HEK293 (cell line): ENCODE measurements around the gene LRRC47.

Source experiments
- CTCF ChIA-PET: fragments of 350-600 bp; formaldehyde crosslinking; extraction: SDS; loops from one replicate; lab custom pipeline; 2021; ENCODE audit warnings: antibody characterized with exemption; lab: Yijun Ruan, JAX
- POLR2A ChIA-PET: fragments of 300-600 bp; formaldehyde crosslinking; extraction: SDS; loops from one replicate; lab custom pipeline; 2020; ENCODE audit warnings: antibody characterized with exemption, inconsistent platforms; lab: Yijun Ruan, JAX
- H3K27ac ChIP-seq: fragments of 200-500 bp; sonication (Bioruptor generic); 2 replicates; pipeline ENCODE4 v1.5.1; 2014; ENCODE audit warnings: low read depth, low read length, control low read depth, inconsistent platforms; ENCODE audit errors: extremely low read depth
- H3K36me3 ChIP-seq, 2 experiments: fragments of 200-500 bp in 1 of 2; sonication (Bioruptor generic) in 1 of 2; 1 replicate in 1 of 2; 2 replicates in 1 of 2; pipeline ENCODE4 v1.5.1; 2014 to 2017; ENCODE audit warnings: inconsistent platforms in 2 of 2, low read length in 2 of 2; ENCODE audit not compliant: control insufficient read depth in 2 of 2, insufficient read depth in 1 of 2
- H3K4me1 ChIP-seq: fragments of 200-500 bp; sonication (Bioruptor generic); 2 replicates; pipeline ENCODE4 v1.5.1; 2014; ENCODE audit warnings: mild to moderate bottlenecking, low read length, inconsistent platforms; ENCODE audit not compliant: control insufficient read depth, insufficient read depth
- H3K4me3 ChIP-seq: 2 replicates; pipeline ENCODE4 v1.5.1; 2011; ENCODE audit warnings: low read depth, mild to moderate bottlenecking, control low read depth, low read length, moderate library complexity
- H3K9me3 ChIP-seq: fragments of 200-500 bp; sonication (Bioruptor generic); 2 replicates; pipeline ENCODE4 v1.5.1; 2014; ENCODE audit warnings: low read depth, low read length, inconsistent platforms; ENCODE audit not compliant: control insufficient read depth, insufficient read depth
- KLF17 ChIP-seq: fragments of 450-650 bp; formaldehyde crosslinking; IDR thresholded peaks from 2 replicates; pipeline ENCODE4 v1.5.1; 2016; ENCODE audit warnings: missing biosample characterization, missing genetic modification characterization
- KLF7 ChIP-seq: fragments of 450-650 bp; formaldehyde crosslinking; IDR thresholded peaks from 2 replicates; pipeline ENCODE4 v1.5.1; 2016; ENCODE audit warnings: missing biosample characterization, missing genetic modification characterization, borderline replicate concordance
- PRDM10 ChIP-seq: fragments of 450-650 bp; formaldehyde crosslinking; IDR thresholded peaks from 2 replicates; pipeline ENCODE4 v1.5.1; 2016; ENCODE audit warnings: missing biosample characterization, missing genetic modification characterization
- TSHZ1 ChIP-seq: fragments of 450-650 bp; formaldehyde crosslinking; IDR thresholded peaks from 2 replicates; pipeline ENCODE4 v1.5.1; 2016; ENCODE audit warnings: missing biosample characterization, missing genetic modification characterization, borderline replicate concordance
- ZBTB20 ChIP-seq: fragments of 450-650 bp; formaldehyde crosslinking; IDR thresholded peaks from 2 replicates; pipeline ENCODE4 v1.5.1; 2016; ENCODE audit warnings: missing biosample characterization, missing genetic modification characterization
- ZNF112 ChIP-seq: fragments of 450-650 bp; formaldehyde crosslinking; IDR thresholded peaks from 2 replicates; pipeline ENCODE4 v1.5.0; 2017; ENCODE audit warnings: missing biosample characterization, missing genetic modification characterization
- ZNF16 ChIP-seq: fragments of 450-650 bp; formaldehyde crosslinking; IDR thresholded peaks from 2 replicates; pipeline ENCODE4 v1.5.1; 2016; ENCODE audit warnings: low read depth, missing biosample characterization, missing genetic modification characterization
- ZNF175 ChIP-seq: fragments of 450-650 bp; formaldehyde crosslinking; IDR thresholded peaks from 2 replicates; pipeline ENCODE4 v1.5.1; 2016; ENCODE audit warnings: missing biosample characterization, missing genetic modification characterization
- ZNF335 ChIP-seq: fragments of 450-650 bp; formaldehyde crosslinking; conservative IDR thresholded peaks from 2 replicates; pipeline ENCODE4 v1.5.1; 2016; ENCODE audit warnings: missing biosample characterization, missing genetic modification characterization
- ZNF768 ChIP-seq: fragments of 450-650 bp; formaldehyde crosslinking; IDR thresholded peaks from 2 replicates; pipeline ENCODE4 v1.5.1; 2018; ENCODE audit warnings: missing biosample characterization, mild to moderate bottlenecking, missing genetic modification characterization
- ZSCAN4 ChIP-seq: fragments of 450-650 bp; formaldehyde crosslinking; IDR thresholded peaks from 2 replicates; pipeline ENCODE4 v1.5.1; 2017; ENCODE audit warnings: missing biosample characterization, missing genetic modification characterization

Gene LRRC47

GRCh38 chr1:3777647-3778589 lies 18.4 kb downstream of the LRRC47 start (continued):
- no peak for TF ChIP-seq TSHZ1 (tag by site-specific recombination)

- ChIA-PET CTCF (no interaction called here), POLR2A (interaction anchor here (1.0 kb wide), 1 partner anchor 19 kb away, joined by 3 read pairs; the partner anchor contains the start of gene LRRC47)
- 0 out of 2 replicates have a peak, but pooled peaks have one; percentile 15 for TF ChIP-seq KLF17 (tag by site-specific recombination)
- TF ChIP-seq ZSCAN4 (tag by site-specific recombination): no peak
- Histone ChIP-seq H3K4me3 (no peak overlapping the region), H3K36me3 (peaks cover 8 to 43% of the 10 kb centered on the region in 2 experiments), H3K9me3 (no peaks in the 10 kb centered on the region), H3K27ac (no peak overlapping the region), H3K4me1 (no peaks in the 10 kb centered on the region)
Measured at GRCh38 chr1:3777078-3777547, 19.2 kb downstream of the LRRC47 start.

- TF ChIP-seq ZNF175 (tag by site-specific recombination) (no peak), ZBTB20 (tag by site-specific recombination) (0 out of 2 replicates have a peak, but pooled peaks have one; percentile 4), KLF7 (tag by site-specific recombination) (0 out of 2 replicates have a peak, but pooled peaks have one; percentile 3), ZNF112 (no peak), ZNF768 (tag by site-specific recombination) (peak; percentile 85; the same call in 1 of the 2 replicates), ZNF335 (0 out of 2 replicates have a peak, but pooled peaks have one; percentile 12), PRDM10 (tag by site-specific recombination) (no peak), ZNF16 (no peak), ZSCAN4 (tag by site-specific recombination) (no peak)
- ChIA-PET POLR2A (interaction anchor here (1.0 to 2.0 kb wide), 4 partner anchors 15 to 20 kb away, joined by 3 to 7 read pairs (median 4); partner anchors contain the start of gene LRRC47), CTCF (interaction anchor here (0.6 to 2.0 kb wide), 7 partner anchors 9 to 353 kb away, joined by 3 to 10 read pairs (median 3); no protein-coding TSS in a partner anchor)
- Histone ChIP-seq H3K9me3 (no peaks in the 10 kb centered on the region), H3K4me1 (no peaks in the 10 kb centered on the region), H3K36me3 (peaks cover 1 to 36% of the 10 kb centered on the region in 2 experiments), H3K4me3 (no peak overlapping the region), H3K27ac (no peak overlapping the region)
Measured at GRCh38 chr1:3776231-3776961, 19.9 kb downstream of the LRRC47 start.
